PFSK-1 (cell line): ENCODE measurements around the gene UBR7.

Source experiments
- POLR2AphosphoS5 ChIP-seq: IDR thresholded peaks from 2 replicates; pipeline ENCODE4 v1.6.1; 2012; ENCODE audit warnings: low read depth, mild to moderate bottlenecking, control low read depth, low read length, moderate library complexity
- SIN3A ChIP-seq: IDR thresholded peaks from 2 replicates; pipeline ENCODE4 v1.6.1; 2012; ENCODE audit warnings: mild to moderate bottlenecking, low read length, moderate library complexity, borderline replicate concordance; ENCODE audit not compliant: insufficient read depth
- TAF1 ChIP-seq: IDR thresholded peaks from 2 replicates; pipeline ENCODE4 v1.6.1; 2012; ENCODE audit warnings: low read length, control low read depth, borderline replicate concordance; ENCODE audit not compliant: insufficient read depth

GRCh38 chr14:93245764-93246420 is 38.8 kb downstream of the UBR7 start:
- no peak for TF ChIP-seq TAF1
- no peak for TF ChIP-seq POLR2AphosphoS5
- TF ChIP-seq SIN3A: no peak
